GM19240 (cell line): ENCODE results near the gene ARHGEF12.
A peak's percentile ranks its signal among the peaks of the same experiment; 100 is the strongest.
"Not testable (repeated sequence)": the region's sequence is repeated elsewhere in the genome, so short reads cannot be mapped to it uniquely, and the experiment has no call there.

Experiments used
- DNase-seq: peaks from one replicate; pipeline ENCODE4 v3.0.0; 2011; ENCODE audit warnings: low spot score; ENCODE audit not compliant: insufficient read length

ARHGEF12 gene

DNA sequence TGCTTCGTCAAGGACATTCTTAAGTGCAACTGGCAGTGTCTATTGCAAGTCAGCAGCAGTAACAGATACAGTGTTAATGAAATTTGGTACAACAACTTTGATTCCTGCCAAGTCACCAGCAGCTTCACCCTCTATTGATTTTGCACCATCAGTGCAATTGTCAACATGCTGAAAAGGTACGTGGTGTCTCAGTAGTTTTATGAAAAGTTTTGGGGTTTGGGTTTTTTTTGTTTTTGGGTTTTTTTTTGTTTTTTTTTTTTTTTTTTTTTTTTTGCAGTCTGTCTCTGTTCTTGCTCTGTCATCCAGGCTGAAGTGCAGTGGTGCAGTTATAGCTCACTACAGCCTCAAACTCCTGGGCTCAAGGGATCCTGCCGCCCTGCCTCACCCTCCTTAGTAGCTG is 156.3 kb downstream of the ARHGEF12 start:
- no peak for DNase-seq

DNA sequence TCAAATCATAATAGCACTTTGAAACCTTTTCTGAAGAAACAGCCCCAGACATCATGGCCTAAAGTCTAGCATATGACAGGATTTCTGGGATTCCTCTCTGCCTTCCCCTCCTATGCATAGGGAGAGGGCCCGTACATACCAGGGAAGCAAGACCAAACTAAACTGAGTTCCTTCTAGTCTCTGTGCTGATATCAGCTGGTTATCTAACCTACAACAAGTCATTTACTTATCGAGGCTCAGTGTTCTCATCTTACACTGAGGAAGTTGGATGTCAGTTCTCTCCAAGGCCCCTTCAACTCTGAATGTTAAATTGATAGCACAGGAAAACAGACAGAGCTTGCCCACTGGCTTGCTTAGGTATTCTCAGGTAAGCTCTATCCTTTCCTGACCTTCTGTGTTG is 158.4 kb downstream of the ARHGEF12 start:
- no peak for DNase-seq

DNA sequence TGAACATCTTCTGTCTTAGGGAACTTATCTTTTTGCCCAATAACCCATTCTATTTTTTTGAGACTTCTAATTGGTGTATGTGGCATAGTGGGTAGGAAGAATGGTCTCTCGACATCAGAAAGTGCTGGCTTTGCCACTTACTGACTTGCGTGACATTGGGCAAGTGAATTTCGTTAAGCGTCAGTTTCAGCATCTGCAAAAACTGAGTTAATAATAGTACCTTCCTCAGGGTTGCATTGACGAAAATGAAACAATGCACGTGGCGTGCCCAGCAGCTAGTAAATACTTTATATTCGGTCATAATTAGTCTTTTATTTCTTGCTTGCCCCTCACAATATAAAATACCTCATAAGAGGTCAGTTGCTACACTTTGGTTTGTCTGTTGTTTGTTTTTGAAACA is 162.9 kb downstream of the ARHGEF12 start:
- no peak for DNase-seq

DNA sequence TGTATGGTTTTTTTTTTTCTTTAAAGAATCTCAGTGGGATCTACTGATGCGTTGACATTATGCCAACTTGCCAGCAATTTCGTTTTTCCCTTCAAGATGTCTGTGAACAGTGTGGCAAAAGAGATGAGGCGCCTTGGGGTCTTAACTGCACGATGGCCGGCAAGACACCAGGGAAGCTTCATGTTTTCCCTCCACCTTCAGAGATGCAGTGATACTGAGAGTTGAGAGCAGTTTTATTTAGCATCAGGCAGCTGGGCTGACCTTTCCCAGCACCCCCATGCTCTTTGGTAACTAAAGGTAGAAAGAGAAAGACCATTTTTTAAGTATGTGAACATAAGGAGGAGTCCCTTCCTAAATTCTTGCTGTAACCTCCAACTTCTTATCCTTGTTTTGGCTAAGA is 163.6 kb downstream of the ARHGEF12 start:
- DNase-seq = no peak

DNA sequence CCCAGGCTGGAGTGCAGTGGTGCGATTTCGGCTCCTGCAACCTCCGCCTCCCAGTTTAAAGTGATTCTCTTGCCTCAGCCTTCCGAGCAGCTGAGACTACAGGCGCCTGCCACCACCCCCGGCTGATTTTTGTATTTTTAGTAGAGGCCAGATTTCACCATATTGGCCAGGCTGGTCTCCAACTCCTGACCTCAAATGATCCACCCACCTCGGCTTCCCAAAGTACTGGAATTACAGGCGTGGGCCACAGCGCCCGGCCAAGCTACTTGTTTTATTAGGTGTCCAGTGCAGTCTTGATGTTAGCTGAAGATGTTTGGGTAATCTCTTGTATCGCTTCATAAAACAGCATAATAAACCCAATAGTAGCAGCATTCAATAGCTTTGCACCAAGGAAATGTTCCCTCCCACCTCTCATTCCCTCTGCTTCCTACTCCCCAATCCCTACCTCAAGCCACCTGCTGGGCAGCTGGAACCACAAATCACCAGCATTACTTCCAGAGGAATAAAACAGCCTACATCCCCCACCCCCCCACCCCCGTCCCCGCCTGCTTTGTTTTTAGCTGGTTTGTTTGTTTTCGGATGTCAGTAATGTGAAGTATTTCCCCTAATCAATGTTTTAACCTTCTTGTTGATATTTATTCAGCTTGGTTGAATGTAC is 164.3 kb downstream of the ARHGEF12 start:
- no peak for DNase-seq

DNA sequence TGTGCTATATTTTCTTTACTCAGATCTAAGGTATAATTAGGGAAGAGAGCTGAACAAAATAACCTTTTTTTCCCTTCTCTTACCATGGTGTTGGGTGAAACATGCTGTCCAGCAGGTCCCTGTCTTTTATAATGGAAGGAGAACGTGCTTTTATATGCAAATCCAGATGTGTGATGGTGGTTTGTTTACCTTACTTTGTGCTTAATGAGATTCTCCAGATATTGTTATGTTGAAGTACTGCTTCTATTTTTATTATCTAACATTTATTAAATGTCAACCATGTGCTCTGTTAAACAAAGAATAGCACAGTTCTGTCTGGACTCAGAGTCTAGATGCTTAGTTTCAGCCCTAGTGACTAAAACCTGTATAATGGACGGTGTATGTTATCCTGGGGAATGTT is 165.2 kb downstream of the ARHGEF12 start:
- no peak for DNase-seq

DNA sequence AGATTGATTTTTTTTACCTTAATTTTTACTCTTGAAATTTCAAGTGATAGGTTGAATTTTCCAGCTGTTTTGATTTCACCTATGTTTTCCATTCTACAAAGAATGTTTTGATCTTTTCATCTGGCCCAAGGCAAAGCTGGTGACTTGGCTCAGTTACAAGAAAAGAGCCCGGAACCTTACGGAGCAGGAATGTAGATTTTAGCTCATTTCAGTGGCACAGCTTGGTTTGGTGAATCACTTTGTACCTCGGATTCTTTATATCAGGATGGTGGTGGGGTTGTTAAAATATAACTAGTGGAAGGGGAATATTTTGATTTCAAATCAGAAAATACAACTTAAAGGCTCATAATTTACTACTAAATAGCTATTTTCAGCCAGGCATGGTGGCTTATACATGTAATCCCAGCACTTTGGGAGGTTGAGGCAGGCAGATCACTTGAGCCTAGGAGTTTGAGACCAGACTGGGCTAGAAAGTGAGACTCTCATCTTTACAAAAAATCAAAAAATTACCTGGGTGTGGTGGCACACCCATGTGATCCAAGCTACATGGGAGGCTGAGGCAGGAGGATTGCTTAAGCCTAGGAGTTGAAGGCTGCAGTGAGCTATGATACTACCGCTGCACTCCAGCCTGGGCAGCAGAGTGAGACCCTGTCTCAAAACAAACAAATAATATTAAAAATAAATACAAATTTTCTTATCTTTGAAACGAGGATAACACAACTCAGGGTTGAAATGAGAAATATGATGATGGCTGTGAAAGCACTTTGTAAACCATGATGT is 166.0 kb downstream of the ARHGEF12 start:
- no peak for DNase-seq

DNA sequence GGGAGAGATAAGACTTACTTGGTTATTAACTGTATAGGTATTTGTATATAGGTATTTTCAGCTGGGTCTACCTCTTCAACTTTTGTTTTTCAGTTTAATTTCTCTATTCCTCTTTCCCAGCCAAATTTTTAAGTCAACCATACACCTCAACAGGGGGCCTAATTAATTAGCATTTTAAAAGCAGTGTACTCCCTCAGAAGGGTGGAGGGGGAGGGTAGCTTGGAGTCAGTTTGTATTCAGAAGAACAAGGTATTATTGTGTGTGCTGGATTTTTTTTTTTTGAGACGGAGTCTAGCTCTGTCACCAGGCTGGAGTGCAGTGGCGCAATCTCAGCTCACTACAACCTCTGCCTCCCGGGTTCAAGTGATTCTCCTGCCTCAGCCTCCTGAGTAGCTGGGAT is 167.3 kb downstream of the ARHGEF12 start:
- DNase-seq = not testable (repeated sequence)

DNA sequence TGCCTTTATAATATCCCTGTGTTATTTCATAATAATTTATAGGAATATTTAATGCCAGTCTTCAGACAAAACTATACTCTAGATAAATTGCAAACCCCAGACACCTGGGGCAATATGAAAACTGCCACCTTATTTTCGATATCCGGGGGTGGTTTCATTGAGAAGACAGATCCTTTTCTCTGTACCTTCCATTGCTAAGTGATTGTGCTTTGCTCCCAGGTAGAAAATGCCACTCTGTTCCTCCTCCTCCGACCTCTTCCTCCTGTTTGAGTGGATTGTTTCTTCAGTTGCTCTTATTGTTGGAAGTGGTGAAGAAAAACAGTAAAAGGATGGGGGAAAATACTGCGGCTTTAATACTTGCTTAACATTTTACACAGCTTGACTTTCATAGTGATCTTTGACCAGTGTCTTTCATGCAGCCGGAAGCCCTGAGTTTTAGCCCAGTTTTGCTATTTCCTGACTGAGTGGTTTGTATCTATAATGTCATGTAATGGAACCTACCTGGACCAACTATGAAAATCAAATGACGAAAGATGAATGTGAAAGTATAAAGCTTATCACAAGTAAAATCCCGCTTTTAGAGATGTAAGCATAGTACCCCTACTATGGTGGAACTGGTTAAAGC is 169.7 kb downstream of the ARHGEF12 start:
- DNase-seq = no peak

DNA sequence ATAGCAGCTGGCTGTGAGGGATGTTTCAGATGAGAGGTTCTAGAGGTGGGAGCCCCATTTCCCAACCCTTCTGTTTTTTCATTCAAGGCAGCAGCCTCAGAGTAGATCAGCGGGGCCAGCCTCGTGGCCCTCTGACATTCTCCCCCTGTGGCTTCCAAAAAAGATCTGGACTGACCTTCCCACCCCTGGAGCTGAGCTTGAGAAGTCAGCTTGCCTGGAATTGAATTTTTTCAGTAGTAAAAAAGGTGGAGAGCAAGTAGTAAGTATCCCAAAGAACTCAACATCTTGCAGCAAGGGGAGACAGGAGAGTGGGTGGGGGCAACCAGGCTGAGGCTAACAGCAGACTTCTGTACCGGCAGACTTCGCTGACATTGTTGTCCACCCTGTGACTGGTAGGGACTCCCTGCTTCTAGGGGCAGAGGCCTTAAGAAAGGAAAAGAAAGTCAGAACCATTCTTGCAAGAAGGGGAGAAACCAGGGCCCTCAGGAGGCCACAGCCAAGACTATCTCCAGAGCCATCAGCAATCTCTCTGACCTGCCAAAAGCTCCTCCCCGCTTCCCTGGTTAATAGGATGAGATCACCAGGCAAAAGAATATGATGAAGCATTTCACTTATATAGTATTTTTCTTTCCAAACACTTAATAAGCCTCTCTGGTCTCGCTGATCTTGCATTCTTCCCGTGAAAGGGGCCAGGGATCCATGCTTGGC is 173.3 kb downstream of the ARHGEF12 start:
- no peak for DNase-seq

DNA sequence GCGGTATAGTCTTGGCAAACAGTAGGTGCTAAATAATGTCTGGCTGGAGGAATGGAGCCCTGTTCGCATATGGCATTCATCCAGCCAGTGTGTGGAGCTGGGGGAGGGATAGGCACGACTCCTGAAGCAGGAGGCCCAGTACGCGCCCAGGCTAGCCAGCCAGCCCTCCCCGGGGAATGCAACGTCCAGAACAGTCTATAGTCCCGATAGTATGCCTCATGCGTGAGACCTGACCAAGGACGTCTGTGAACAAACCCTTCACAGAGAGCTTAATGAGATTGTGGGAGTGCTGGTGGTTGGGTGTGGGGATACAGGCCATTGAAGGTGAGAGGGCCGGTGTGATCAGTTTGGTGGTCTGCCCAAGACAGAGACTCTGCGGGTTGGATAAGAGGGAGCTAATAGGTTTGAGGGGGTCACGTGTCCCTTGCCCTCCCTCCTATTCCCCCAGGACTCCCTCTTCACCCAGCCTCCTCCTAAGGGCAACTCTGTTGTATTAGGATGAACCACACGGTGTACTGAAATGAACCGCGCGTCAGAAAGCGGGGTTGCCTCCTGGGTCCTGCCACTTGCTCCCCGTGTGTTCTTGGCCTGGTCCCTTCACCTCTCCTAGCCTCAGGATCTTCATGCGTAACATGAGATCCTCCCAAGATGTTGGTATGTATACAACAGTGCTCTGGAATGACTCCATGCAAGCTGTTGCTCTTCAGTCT is 174.3 kb downstream of the ARHGEF12 start:
- no peak for DNase-seq

DNA sequence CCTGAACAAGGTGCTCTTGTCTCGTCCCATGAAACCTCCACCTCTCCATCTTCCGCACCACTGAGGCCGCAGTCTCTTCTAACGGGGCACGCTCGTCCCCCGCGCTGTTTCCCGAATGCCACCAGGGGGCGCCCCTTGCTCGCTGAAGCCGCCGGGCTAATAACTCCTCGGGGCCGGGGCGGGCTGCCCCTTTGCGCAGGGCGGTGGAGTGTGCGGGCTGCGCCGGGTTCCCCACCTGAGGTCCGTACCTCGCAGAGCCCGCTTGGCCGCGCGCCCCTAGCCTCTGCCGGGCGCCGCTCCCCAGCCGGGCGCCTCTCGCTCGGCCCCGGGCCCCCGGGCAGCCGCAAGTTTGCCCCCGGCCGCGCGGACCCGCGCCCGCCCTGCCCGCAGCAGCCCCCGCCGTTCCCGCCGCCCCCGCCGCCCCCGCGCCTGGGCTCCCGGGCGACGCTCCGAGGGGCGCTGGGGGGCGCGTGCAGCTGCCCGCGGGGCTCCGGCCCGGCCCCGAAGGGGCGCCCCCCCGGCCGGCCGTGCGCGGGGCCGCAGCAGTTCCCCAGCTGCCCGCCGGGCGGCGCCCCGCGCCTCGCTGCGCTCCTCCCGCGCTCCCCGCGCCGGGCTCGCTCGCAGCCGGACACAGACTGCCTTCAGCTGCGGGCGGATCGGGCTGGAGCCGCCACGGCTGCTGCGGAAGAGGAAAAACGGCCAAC is 175.1 kb downstream of the ARHGEF12 start, which contains the start of gene GRIK4:
Gene GRIK4, plus strand, starts transcription at position 633 of the 704 bp plus-strand sequence. CDS start 148,571 bp downstream, outside the sequence.
- peak; percentile 93 for DNase-seq

DNA sequence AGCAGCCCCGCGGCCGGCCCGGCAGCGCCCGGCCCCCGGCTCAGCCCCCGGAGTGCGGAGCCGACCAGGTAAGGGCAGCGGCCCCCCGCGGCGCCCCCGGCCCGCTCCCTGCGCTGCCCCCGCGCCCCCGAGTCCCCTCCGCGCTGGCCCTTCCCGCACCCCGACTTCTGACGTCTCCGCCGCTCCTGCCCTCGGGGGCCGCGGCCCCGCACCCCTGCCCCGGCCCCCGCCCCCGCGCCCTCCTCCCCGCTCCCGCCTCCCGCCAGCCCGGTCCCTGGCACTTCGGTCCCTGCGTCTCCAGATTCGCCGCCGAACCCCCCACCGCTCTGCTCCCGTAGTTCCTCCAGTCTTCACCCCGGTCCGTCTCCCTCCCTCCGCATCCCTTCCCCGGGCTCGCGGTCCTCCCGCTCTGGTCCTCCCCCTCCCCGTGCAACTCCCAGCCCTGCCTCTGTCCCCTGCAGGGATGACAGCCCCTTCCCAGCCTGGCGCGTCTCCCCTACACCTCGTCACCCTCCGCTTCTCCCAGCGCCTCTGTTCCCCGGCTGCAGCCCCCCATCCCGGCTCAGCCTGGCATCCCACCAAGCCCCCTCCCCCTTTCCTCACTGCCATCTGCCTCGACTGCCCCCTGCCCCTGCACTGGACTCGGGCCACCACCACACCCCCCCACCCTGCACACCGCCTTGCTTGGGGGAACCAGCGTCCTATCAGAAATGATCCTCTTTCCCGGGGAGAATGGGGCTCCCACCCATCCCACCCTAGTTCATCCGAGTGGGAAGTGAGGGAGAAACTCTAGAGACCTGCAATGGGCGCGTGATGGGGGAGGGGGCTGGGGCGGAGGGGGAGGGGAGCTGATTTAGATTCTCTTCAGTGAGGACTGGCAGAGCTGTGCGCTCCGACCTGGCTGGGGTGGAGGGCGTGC is 175.9 kb downstream of the ARHGEF12 start:
- DNase-seq = no peak

DNA sequence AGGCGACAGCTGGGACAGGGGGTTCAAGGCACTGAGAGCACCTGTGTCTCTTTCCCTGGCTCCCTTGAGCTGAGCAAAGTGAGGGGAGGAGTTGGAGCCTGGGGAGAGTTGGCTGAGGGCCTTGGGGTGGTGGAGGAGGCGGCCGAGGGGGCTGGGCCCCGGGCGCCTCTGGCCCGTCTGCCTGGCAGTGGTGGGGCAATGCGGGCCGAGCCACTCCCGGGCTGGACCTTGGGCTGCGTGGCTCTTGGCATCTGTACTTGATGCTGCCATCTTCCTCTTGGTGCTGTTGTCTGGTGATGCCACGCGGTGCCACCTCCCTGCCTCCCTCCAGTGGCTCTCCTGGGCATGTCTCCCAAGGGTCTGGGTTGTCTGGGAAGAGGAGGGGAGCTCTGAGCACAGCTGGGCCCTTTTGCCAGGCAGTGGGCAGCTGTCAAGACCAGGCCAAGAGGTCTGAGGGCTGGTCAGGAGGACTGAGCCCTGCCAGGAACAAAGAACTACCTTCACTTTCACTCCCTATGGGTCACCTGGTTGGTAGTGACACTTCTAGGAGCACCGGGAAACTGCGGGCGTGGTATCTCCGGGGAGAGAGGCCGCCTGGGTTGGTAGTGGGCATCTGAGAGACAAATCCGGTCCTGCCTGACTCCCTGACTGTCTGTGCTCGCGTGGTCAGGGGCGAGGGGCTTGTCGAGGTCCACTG is 176.7 kb downstream of the ARHGEF12 start:
- no peak for DNase-seq

DNA sequence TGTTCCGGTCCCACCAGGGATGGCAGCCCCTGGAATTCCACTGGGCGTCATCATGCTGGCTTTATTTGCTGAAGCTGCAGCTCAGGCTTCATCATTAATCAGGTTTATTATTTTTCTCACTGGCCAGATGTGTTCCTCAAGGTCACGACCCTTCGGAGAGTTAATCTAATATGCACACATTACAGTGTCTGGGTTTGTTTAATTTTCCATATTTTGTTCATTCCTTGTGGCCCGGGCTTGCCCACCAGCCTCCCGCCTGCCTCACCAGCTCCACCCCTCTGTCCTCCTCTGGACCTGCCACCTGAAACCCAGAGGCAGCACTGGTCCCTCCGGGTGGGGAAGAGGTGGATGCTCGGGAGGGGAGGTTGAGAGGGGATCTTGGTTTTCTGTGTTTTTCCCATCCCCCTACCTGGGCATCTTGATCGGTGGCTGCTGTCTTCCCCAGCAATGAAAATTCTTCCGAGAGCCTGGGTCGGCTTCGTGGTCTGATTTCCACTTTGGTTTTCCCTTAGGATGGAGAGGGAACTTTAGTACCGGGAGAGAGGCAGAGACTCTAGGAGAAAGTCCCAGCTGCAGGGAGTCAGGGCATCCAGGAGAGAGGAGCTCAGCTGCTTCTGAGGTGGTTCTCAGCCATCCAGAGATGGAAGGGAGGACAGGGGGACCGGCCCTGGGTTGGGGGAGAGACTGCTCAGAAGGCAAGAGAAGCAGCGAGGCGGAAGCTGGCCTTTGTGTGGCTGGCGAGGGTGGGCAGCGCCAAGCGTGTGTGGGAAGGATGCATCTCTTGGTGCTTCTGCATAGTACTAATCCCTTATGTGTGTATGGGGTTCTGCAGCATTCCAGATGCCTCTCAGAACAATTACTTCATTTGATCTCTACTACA is 177.5 kb downstream of the ARHGEF12 start:
- DNase-seq = no peak

DNA sequence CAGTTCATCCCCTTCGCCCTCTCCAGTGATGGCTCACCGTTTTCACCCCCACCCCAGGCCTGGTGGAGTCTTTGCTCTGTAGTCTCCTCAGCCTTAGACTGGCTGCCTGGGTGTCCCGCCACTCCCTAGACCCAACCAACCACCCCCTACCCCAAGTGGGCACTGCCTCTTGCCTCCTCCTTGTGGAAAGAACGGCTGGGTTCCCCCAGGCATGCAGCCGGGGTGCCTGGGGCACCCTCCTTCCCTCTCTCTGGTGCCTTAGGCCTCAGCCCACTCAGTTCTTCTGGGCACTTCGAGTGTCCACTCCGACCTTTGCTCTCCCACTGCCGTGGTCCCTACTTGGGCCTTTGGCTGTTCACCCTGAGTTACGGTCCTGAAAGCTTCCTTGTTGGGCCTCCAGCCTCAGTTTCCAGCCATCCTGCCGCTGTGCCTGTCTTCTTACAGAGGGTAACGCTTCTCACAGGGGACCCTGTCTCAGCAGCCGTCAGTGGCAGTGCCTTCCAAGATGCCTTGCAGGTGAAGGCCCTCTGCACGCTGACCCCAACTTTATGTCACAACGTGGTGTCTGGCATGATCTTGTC is 178.4 kb downstream of the ARHGEF12 start:
- no peak for DNase-seq

DNA sequence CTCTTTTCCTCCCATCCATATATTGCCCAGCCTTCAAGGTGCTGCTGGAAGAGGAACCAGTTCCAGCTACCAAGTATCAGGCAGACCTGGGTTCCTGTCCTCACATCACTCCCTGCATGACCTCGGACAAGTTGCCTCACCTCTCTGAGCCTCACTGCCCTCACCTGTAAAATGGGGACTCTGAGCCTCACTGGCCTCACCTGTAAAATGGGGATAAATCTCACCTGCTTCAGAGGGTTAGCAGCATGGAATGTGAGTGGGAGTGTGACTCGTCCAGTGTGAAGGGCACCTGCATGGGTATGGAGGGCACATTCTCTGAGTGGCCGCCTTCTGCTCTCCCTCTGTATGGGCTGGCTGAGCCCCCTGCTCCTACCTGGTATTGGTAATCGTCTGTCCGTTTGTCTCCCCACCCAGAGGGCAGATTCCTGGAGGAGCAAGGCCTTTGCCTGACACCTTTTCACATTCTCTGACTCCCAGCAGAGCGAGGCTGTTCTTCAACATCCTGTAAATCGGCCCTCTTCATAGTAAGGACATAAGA is 179.0 kb downstream of the ARHGEF12 start:
- no peak for DNase-seq
